Measurements from ENCODE around the gene GSN. TPM values are rescaled to one million over a fixed set of nuclear protein-coding genes. Genes with fewer than 3 reads are reported as not detected.
A peak's percentile ranks its signal among the peaks of the same experiment; 100 is the strongest.

GSN gene
- total RNA-seq, 3 donors from 2014 or later = 1,290 to 13,922 (median 1,437) TPM

- H3K36me3 ChIP-seq = no peaks in the 10 kb centered on the region
- TF ChIP-seq POLR2AphosphoS5 (IDR thresholded peaks at IDR 0.05) (no peak), POLR2A (IDR thresholded peaks at IDR 0.05) (no peak)
- TF ChIP-seq, protein P1, sequence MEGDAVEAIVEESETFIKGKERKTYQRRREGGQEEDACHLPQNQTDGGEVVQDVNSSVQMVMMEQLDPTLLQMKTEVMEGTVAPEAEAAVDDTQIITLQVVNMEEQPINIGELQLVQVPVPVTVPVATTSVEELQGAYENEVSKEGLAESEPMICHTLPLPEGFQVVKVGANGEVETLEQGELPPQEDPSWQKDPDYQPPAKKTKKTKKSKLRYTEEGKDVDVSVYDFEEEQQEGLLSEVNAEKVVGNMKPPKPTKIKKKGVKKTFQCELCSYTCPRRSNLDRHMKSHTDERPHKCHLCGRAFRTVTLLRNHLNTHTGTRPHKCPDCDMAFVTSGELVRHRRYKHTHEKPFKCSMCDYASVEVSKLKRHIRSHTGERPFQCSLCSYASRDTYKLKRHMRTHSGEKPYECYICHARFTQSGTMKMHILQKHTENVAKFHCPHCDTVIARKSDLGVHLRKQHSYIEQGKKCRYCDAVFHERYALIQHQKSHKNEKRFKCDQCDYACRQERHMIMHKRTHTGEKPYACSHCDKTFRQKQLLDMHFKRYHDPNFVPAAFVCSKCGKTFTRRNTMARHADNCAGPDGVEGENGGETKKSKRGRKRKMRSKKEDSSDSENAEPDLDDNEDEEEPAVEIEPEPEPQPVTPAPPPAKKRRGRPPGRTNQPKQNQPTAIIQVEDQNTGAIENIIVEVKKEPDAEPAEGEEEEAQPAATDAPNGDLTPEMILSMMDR (IDR thresholded peaks at IDR 0.05) = no peak
- no peaks in the 10 kb centered on the region for H3K9me3 ChIP-seq
- H3K27ac ChIP-seq = no peak overlapping the region
- no peaks in the 10 kb centered on the region for H3K4me1 ChIP-seq
- no peak overlapping the region for H3K4me3 ChIP-seq
- no peak for DNase-seq (ENCODE audit: low spot score in 2 of 2)
- intact Hi-C loops (cut with DNase I; ENCODE audit: low total_unique reads) = no loop called here
- H3K27me3 ChIP-seq = no peaks in the 10 kb centered on the region
Measured at GRCh38 chr9:121253821-121254501, 14.0 kb upstream of the GSN start.

GRCh38 chr9:121259498-121259897 lies 8.5 kb upstream of the GSN start:
- no peak for DNase-seq (ENCODE audit: low spot score in 2 of 2)
- peaks cover 7% of the 10 kb centered on the region in 2 donors for H3K4me1 ChIP-seq
- H3K27ac ChIP-seq = no peak overlapping the region
- no peak overlapping the region for H3K4me3 ChIP-seq
- no peaks in the 10 kb centered on the region for H3K36me3 ChIP-seq
- H3K9me3 ChIP-seq = no peaks in the 10 kb centered on the region
- intact Hi-C loops (cut with DNase I; ENCODE audit: low total_unique reads) = no loop called here
- TF ChIP-seq POLR2AphosphoS5 (IDR thresholded peaks at IDR 0.05) (no peak), POLR2A (IDR thresholded peaks at IDR 0.05) (no peak)
- TF ChIP-seq, protein P1 (IDR thresholded peaks at IDR 0.05) = no peak
- H3K27me3 ChIP-seq = no peaks in the 10 kb centered on the region

- Histone ChIP-seq H3K27me3 (no peaks in the 10 kb centered on the region), H3K4me3 (no peak overlapping the region), H3K9me3 (no peaks in the 10 kb centered on the region), H3K36me3 (no peaks in the 10 kb centered on the region), H3K27ac (no peak overlapping the region), H3K4me1 (peaks cover 7% of the 10 kb centered on the region in 2 donors)
- intact Hi-C loops (cut with DNase I; ENCODE audit: low total_unique reads) = no loop called here
- TF ChIP-seq POLR2AphosphoS5 (IDR thresholded peaks at IDR 0.05) (no peak), POLR2A (IDR thresholded peaks at IDR 0.05) (no peak)
- TF ChIP-seq, protein P1 (IDR thresholded peaks at IDR 0.05) = no peak
- no peak for DNase-seq (ENCODE audit: low spot score in 2 of 2)
Measured at GRCh38 chr9:121259935-121260334, 8.0 kb upstream of the GSN start.

GRCh38 chr9:121260457-121261106 lies 7.4 kb upstream of the GSN start:
- Histone ChIP-seq H3K4me1 (peaks cover 7% of the 10 kb centered on the region in 2 donors), H3K27ac (peak overlapping the region; percentile 65 to 66), H3K4me3 (no peak overlapping the region), H3K9me3 (no peaks in the 10 kb centered on the region), H3K36me3 (no peaks in the 10 kb centered on the region), H3K27me3 (no peaks in the 10 kb centered on the region)
- intact Hi-C loops (cut with DNase I; ENCODE audit: low total_unique reads) = no loop called here
- DNase-seq (ENCODE audit: low spot score in 2 of 2) = no peak
- TF ChIP-seq POLR2AphosphoS5 (IDR thresholded peaks at IDR 0.05) (no peak), POLR2A (IDR thresholded peaks at IDR 0.05) (no peak)
- TF ChIP-seq, protein P1 (IDR thresholded peaks at IDR 0.05) = no peak

GRCh38 chr9:121261107-121261460 lies 6.9 kb upstream of the GSN start:
- intact Hi-C loops (cut with DNase I; ENCODE audit: low total_unique reads) = no loop called here
- no peaks in the 10 kb centered on the region for H3K9me3 ChIP-seq
- H3K4me3 ChIP-seq = no peak overlapping the region
- DNase-seq (ENCODE audit: low spot score in 2 of 2) = no peak
- H3K27ac ChIP-seq = peak overlapping the region; percentile 65 to 66
- H3K27me3 ChIP-seq = no peaks in the 10 kb centered on the region
- H3K4me1 ChIP-seq = peaks cover 7% of the 10 kb centered on the region in 2 donors
- TF ChIP-seq, protein P1 (IDR thresholded peaks at IDR 0.05) = no peak
- TF ChIP-seq POLR2A (IDR thresholded peaks at IDR 0.05) (no peak), POLR2AphosphoS5 (IDR thresholded peaks at IDR 0.05) (no peak)
- no peaks in the 10 kb centered on the region for H3K36me3 ChIP-seq

All from breast epithelium (tissue), 4 donors.